Measurements from ENCODE around the gene KLHL18. TPM values are rescaled to one million over a fixed set of nuclear protein-coding genes. Genes with fewer than 3 reads are reported as not detected.

The KLHL18 gene
- total and polyA plus RNA-seq, 4 donors: 3.5 to 12.6 (median 10.3) TPM

DNA sequence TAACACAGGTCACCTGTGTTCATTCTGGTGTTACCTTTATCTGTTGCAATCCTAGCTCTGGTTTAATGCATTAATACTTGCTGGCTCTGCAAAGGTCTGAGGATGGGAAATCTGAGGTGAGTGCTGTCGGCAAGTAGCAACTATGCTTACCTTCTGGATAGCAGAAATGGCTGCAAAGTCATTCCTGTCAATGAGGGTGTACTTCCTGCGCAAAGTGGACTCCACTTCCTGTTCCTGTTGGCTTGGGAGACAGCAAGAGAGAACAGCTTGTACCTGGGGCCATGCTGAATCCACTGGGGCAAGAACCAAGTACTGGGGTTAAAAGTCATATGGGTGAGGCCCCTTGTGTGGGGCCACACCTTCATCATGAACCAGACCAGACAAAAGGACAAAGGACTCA, 37.5 kb upstream of the KLHL18 start:
- no peak overlapping the region for H3K27ac ChIP-seq (ENCODE audit: low read depth in 1 of 2, low read length in 2 of 2)
- WGBS: 98% methylated on average over 2 of the region's 2 CpGs
- no peak overlapping the region for H3K9ac ChIP-seq (ENCODE audit: low read depth in 1 of 2, low read length in 2 of 2)
- no peak for TF ChIP-seq RXRA (IDR thresholded peaks at IDR 0.05)
- TF ChIP-seq, protein P1, sequence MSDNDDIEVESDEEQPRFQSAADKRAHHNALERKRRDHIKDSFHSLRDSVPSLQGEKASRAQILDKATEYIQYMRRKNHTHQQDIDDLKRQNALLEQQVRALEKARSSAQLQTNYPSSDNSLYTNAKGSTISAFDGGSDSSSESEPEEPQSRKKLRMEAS (IDR thresholded peaks at IDR 0.05): no peak
- H3K4me3 ChIP-seq (ENCODE audit: low read depth in 1 of 3, low read length in 3 of 3): no peak overlapping the region
- no peaks in the 10 kb centered on the region for H3K36me3 ChIP-seq (ENCODE audit: control insufficient read depth in 4 of 4, insufficient read depth in 3 of 4, low read depth in 1 of 4, low read length in 3 of 4)
- no peaks in the 10 kb centered on the region for H3K27me3 ChIP-seq (ENCODE audit: control insufficient read depth in 4 of 4, insufficient read depth in 4 of 4, low read length in 3 of 4)
- no peak for DNase-seq (ENCODE audit: low spot score)
- no peaks in the 10 kb centered on the region for H3K9me3 ChIP-seq (ENCODE audit: control insufficient read depth in 4 of 4, low read length in 3 of 4)
- H3K4me1 ChIP-seq (ENCODE audit: control insufficient read depth in 4 of 4, insufficient read depth in 4 of 4, low read length in 3 of 4): peaks cover 0 to 9% (median 7%) of the 10 kb centered on the region in 4 donors

- Histone ChIP-seq H3K4me1 (ENCODE audit: control insufficient read depth in 4 of 4, insufficient read depth in 4 of 4, low read length in 3 of 4) (peaks cover 2 to 17% (median 11%) of the 10 kb centered on the region in 4 donors), H3K4me3 (ENCODE audit: low read depth in 1 of 3, low read length in 3 of 3) (no peak overlapping the region), H3K27ac (ENCODE audit: low read depth in 1 of 2, low read length in 2 of 2) (no peak overlapping the region), H3K27me3 (ENCODE audit: control insufficient read depth in 4 of 4, insufficient read depth in 4 of 4, low read length in 3 of 4) (no peaks in the 10 kb centered on the region), H3K9ac (ENCODE audit: low read depth in 1 of 2, low read length in 2 of 2) (no peak overlapping the region), H3K9me3 (ENCODE audit: control insufficient read depth in 4 of 4, low read length in 3 of 4) (no peaks in the 10 kb centered on the region), H3K36me3 (ENCODE audit: control insufficient read depth in 4 of 4, insufficient read depth in 3 of 4, low read depth in 1 of 4, low read length in 3 of 4) (no peaks in the 10 kb centered on the region)
- WGBS: 95% methylated on average over 14 of the region's 14 CpGs
- DNase-seq (ENCODE audit: low spot score): no peak
- no peak for TF ChIP-seq RAD21 (IDR thresholded peaks at IDR 0.05)
- TF ChIP-seq JUND (IDR thresholded peaks at IDR 0.05): no peak
- TF ChIP-seq, protein P2, sequence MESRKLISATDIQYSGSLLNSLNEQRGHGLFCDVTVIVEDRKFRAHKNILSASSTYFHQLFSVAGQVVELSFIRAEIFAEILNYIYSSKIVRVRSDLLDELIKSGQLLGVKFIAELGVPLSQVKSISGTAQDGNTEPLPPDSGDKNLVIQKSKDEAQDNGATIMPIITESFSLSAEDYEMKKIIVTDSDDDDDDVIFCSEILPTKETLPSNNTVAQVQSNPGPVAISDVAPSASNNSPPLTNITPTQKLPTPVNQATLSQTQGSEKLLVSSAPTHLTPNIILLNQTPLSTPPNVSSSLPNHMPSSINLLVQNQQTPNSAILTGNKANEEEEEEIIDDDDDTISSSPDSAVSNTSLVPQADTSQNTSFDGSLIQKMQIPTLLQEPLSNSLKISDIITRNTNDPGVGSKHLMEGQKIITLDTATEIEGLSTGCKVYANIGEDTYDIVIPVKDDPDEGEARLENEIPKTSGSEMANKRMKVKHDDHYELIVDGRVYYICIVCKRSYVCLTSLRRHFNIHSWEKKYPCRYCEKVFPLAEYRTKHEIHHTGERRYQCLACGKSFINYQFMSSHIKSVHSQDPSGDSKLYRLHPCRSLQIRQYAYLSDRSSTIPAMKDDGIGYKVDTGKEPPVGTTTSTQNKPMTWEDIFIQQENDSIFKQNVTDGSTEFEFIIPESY (IDR thresholded peaks at IDR 0.05): no peak
- TF ChIP-seq EGR1 (IDR thresholded peaks at IDR 0.05; ENCODE audit: low read depth in 2 of 2): no peak
- no peak for TF ChIP-seq HNF4G (IDR thresholded peaks at IDR 0.05)
- no peak for TF ChIP-seq FOXA2 (IDR thresholded peaks at IDR 0.05)
Observed at GRCh38 chr3:47247131-47248064, 35.3 kb upstream of the KLHL18 start.

GRCh38 chr3:47250309-47251060, 32.3 kb upstream of the KLHL18 start:
- no peak overlapping the region for H3K4me3 ChIP-seq (ENCODE audit: low read depth in 1 of 3, low read length in 3 of 3)
- H3K9ac ChIP-seq (ENCODE audit: low read depth in 1 of 2, low read length in 2 of 2): no peak overlapping the region
- H3K4me1 ChIP-seq (ENCODE audit: control insufficient read depth in 4 of 4, insufficient read depth in 4 of 4, low read length in 3 of 4): peaks cover 2 to 17% (median 11%) of the 10 kb centered on the region in 4 donors
- H3K27ac ChIP-seq (ENCODE audit: low read depth in 1 of 2, low read length in 2 of 2): peak overlapping the region; percentile 38 to 45
- H3K9me3 ChIP-seq (ENCODE audit: control insufficient read depth in 4 of 4, low read length in 3 of 4): no peaks in the 10 kb centered on the region
- no peaks in the 10 kb centered on the region for H3K36me3 ChIP-seq (ENCODE audit: control insufficient read depth in 4 of 4, insufficient read depth in 3 of 4, low read depth in 1 of 4, low read length in 3 of 4)
- no peak for DNase-seq (ENCODE audit: low spot score)
- H3K27me3 ChIP-seq (ENCODE audit: control insufficient read depth in 4 of 4, insufficient read depth in 4 of 4, low read length in 3 of 4): no peaks in the 10 kb centered on the region
- WGBS: 35% methylated on average over 7 of the region's 7 CpGs
- TF ChIP-seq EGR1 (IDR thresholded peaks at IDR 0.05; ENCODE audit: low read depth in 2 of 2): peak in 1 of 2 donors; percentile 10
- TF ChIP-seq, protein P3, sequence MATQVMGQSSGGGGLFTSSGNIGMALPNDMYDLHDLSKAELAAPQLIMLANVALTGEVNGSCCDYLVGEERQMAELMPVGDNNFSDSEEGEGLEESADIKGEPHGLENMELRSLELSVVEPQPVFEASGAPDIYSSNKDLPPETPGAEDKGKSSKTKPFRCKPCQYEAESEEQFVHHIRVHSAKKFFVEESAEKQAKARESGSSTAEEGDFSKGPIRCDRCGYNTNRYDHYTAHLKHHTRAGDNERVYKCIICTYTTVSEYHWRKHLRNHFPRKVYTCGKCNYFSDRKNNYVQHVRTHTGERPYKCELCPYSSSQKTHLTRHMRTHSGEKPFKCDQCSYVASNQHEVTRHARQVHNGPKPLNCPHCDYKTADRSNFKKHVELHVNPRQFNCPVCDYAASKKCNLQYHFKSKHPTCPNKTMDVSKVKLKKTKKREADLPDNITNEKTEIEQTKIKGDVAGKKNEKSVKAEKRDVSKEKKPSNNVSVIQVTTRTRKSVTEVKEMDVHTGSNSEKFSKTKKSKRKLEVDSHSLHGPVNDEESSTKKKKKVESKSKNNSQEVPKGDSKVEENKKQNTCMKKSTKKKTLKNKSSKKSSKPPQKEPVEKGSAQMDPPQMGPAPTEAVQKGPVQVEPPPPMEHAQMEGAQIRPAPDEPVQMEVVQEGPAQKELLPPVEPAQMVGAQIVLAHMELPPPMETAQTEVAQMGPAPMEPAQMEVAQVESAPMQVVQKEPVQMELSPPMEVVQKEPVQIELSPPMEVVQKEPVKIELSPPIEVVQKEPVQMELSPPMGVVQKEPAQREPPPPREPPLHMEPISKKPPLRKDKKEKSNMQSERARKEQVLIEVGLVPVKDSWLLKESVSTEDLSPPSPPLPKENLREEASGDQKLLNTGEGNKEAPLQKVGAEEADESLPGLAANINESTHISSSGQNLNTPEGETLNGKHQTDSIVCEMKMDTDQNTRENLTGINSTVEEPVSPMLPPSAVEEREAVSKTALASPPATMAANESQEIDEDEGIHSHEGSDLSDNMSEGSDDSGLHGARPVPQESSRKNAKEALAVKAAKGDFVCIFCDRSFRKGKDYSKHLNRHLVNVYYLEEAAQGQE (IDR thresholded peaks at IDR 0.05): no peak
- TF ChIP-seq HNF4G (IDR thresholded peaks at IDR 0.05): peak; percentile 59
- TF ChIP-seq RAD21 (IDR thresholded peaks at IDR 0.05): peak; percentile 85
- peak; percentile 54 for TF ChIP-seq YY1 (IDR thresholded peaks at IDR 0.05)
- no peak for TF ChIP-seq FOXA2 (IDR thresholded peaks at IDR 0.05)
- TF ChIP-seq CTCF (IDR thresholded peaks at IDR 0.05; ENCODE audit: low read depth, low read length, missing input control): peak; percentile 47
- peak; percentile 82 to 84 for TF ChIP-seq RXRA (IDR thresholded peaks at IDR 0.05)
- peak; percentile 49 for TF ChIP-seq NR2F2 (IDR thresholded peaks at IDR 0.05)
- TF ChIP-seq SP1 (IDR thresholded peaks at IDR 0.05): peak; percentile 79
- TF ChIP-seq, protein P1 (IDR thresholded peaks at IDR 0.05): peak; percentile 73
- TF ChIP-seq GABPA (IDR thresholded peaks at IDR 0.05 in 1 of 2, conservative IDR thresholded peaks at IDR 0.05 in 1 of 2): peak in 1 of 2 donors; percentile 46
- TF ChIP-seq, protein P4, sequence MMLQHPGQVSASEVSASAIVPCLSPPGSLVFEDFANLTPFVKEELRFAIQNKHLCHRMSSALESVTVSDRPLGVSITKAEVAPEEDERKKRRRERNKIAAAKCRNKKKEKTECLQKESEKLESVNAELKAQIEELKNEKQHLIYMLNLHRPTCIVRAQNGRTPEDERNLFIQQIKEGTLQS (IDR thresholded peaks at IDR 0.05): no peak
- TF ChIP-seq HNF4A (conservative IDR thresholded peaks at IDR 0.05): peak; percentile 87 to 95

Measured in liver (tissue), 9 donors.